Neural cell (in vitro differentiated cells): ENCODE data around the gene ECI2. TPM values are rescaled to one million over a fixed set of nuclear protein-coding genes. Genes with fewer than 3 reads are reported as not detected.

Experiments used
- H2AFZ ChIP-seq: fragments of 200-600, 300-800 bp; sonication (generic), shearing (Covaris generic); 2 replicates; pipeline ENCODE4 v1.6.0; 2014; ENCODE audit warnings: low read depth, mild to moderate bottlenecking, antibody characterized with exemption, low read length, moderate library complexity
- H3F3A ChIP-seq: fragments of 200-600 bp; shearing (Covaris generic); 2 replicates; pipeline ENCODE4 v1.6.1; 2016; ENCODE audit warnings: mild to moderate bottlenecking, moderate library complexity, mixed read lengths, antibody characterized with exemption, low read length; ENCODE audit not compliant: insufficient read depth, poor library complexity, severe bottlenecking
- H3K27ac ChIP-seq: fragments of 200-600, 300-800 bp; sonication (generic), shearing (Covaris generic); 2 replicates; pipeline ENCODE4 v1.5.1; 2014; ENCODE audit warnings: mild to moderate bottlenecking, low read length, moderate library complexity
- H3K27me3 ChIP-seq: fragments of 300-800, 200-600 bp; sonication (generic), shearing (Covaris generic); 2 replicates; pipeline ENCODE4 v1.6.0; 2014; ENCODE audit warnings: mild to moderate bottlenecking, low read depth, low read length, moderate library complexity; ENCODE audit not compliant: insufficient read depth
- H3K36me3 ChIP-seq: fragments of 300-800, 200-600 bp; sonication (generic), shearing (Covaris generic); 2 replicates; pipeline ENCODE4 v1.5.1; 2014; ENCODE audit warnings: mild to moderate bottlenecking, antibody characterized with exemption, low read length, moderate library complexity; ENCODE audit not compliant: insufficient read depth
- H3K4me2 ChIP-seq: fragments of 300-800, 200-600 bp; sonication (generic), shearing (Covaris generic); 2 replicates; pipeline ENCODE4 v1.6.0; 2014; ENCODE audit warnings: mild to moderate bottlenecking, low read length
- H3K4me3 ChIP-seq: fragments of 300-800, 200-600 bp; sonication (generic), shearing (Covaris generic); 2 replicates; pipeline ENCODE4 v1.5.1; 2014; ENCODE audit warnings: mild to moderate bottlenecking, low read length, moderate library complexity
- H3K79me2 ChIP-seq: fragments of 200-600 bp; shearing (Covaris generic); replicated peaks from 2 replicates; pipeline ENCODE4 v1.6.0; 2014; ENCODE audit warnings: mild to moderate bottlenecking, low read length, moderate library complexity; ENCODE audit not compliant: insufficient read depth
- H3K9ac ChIP-seq: fragments of 300-800, 200-600 bp; sonication (generic), shearing (Covaris generic); 2 replicates; pipeline ENCODE4 v1.6.1; 2016; ENCODE audit warnings: mild to moderate bottlenecking, low read length, mixed read lengths
- H3K9me2 ChIP-seq: fragments of 200-600 bp; shearing (Covaris generic); 2 replicates; pipeline ENCODE4 v1.6.1; 2016; ENCODE audit warnings: mild to moderate bottlenecking, low read length, mixed read lengths; ENCODE audit not compliant: insufficient read depth
- H3K9me3 ChIP-seq: fragments of 200-600, 300-800 bp; sonication (generic), shearing (Covaris generic); 2 replicates; pipeline ENCODE4 v1.6.1; 2016; ENCODE audit warnings: mild to moderate bottlenecking, mixed run types, low read length, moderate library complexity, mixed read lengths
- H4K20me1 ChIP-seq: fragments of 200-600 bp; shearing (Covaris generic); 2 replicates; pipeline ENCODE4 v1.6.1; 2016; ENCODE audit warnings: mild to moderate bottlenecking, mixed run types; ENCODE audit not compliant: insufficient read depth
- CTCF ChIP-seq: fragments of 450-650 bp; IDR thresholded peaks from 2 replicates; pipeline ENCODE4 v1.5.1; 2014; ENCODE audit warnings: antibody characterized with exemption, mild to moderate bottlenecking, moderate library complexity; ENCODE audit not compliant: poor library complexity, severe bottlenecking
- EP300 ChIP-seq: fragments of 450-650 bp; conservative IDR thresholded peaks from 2 replicates; pipeline ENCODE4 v1.6.1; 2014; ENCODE audit warnings: antibody characterized with exemption, mild to moderate bottlenecking, moderate library complexity; ENCODE audit not compliant: poor library complexity, severe bottlenecking
- EZH2 ChIP-seq: fragments of 200-600, 300-800 bp; shearing (Covaris generic), sonication (generic); IDR thresholded peaks from 2 replicates; pipeline ENCODE4 v1.6.1; 2014; ENCODE audit warnings: antibody characterized with exemption, low read length, borderline replicate concordance, mild to moderate bottlenecking; ENCODE audit not compliant: insufficient read depth, poor library complexity, severe bottlenecking
- MXI1 ChIP-seq: fragments of 450-650 bp; conservative IDR thresholded peaks from 2 replicates; pipeline ENCODE4 v1.6.1; 2014; ENCODE audit warnings: antibody characterized with exemption, mild to moderate bottlenecking; ENCODE audit not compliant: poor library complexity, severe bottlenecking
- POLR2AphosphoS5 ChIP-seq: IDR thresholded peaks from 2 replicates; pipeline ENCODE4 v1.6.1; 2012
- REST ChIP-seq: IDR thresholded peaks from 2 replicates; pipeline ENCODE4 v1.6.1; 2012; ENCODE audit warnings: borderline replicate concordance
- SMC3 ChIP-seq: fragments of 450-650 bp; conservative IDR thresholded peaks from 2 replicates; pipeline ENCODE4 v1.6.1; 2014; ENCODE audit warnings: antibody characterized with exemption, mild to moderate bottlenecking, moderate library complexity; ENCODE audit not compliant: poor library complexity
- TAF1 ChIP-seq: IDR thresholded peaks from 2 replicates; pipeline ENCODE4 v1.6.1; 2012; ENCODE audit warnings: low read depth
- polyA plus RNA-seq: library from polyadenylated mRNA; depleted of rRNA; stranded (reverse); fragments of >200 nt; gene quantifications from 2 replicates; pipeline ENCODE4 v1.2.3, GENCODE V29; 2014

Gene ECI2
- polyA plus RNA-seq, 1 donor from 2014 or later, result 27.5 TPM

GRCh38 chr6:4159491-4159890, 24.1 kb upstream of the ECI2 start:
- no peaks in the 10 kb centered on the region for H3K79me2 ChIP-seq
- H3K27me3 ChIP-seq, result no peaks in the 10 kb centered on the region
- no peaks in the 10 kb centered on the region for H3F3A ChIP-seq
- TF ChIP-seq MXI1 (no peak), POLR2AphosphoS5 (peak; percentile 26), EZH2 (no peak), EP300 (peak; percentile 19), REST (no peak), CTCF (no peak), TAF1 (no peak), SMC3 (no peak)
- H3K9ac ChIP-seq, result no peak overlapping the region
- no peaks in the 10 kb centered on the region for H3K36me3 ChIP-seq
- H4K20me1 ChIP-seq, result no peaks in the 10 kb centered on the region
- H3K4me3 ChIP-seq, result no peak overlapping the region
- no peak overlapping the region for H3K4me2 ChIP-seq
- peak overlapping the region; percentile 22 for H3K27ac ChIP-seq
- H3K9me2 ChIP-seq, result no peaks in the 10 kb centered on the region
- H2AFZ ChIP-seq, result no peak overlapping the region
- no peaks in the 10 kb centered on the region for H3K9me3 ChIP-seq

DNA sequence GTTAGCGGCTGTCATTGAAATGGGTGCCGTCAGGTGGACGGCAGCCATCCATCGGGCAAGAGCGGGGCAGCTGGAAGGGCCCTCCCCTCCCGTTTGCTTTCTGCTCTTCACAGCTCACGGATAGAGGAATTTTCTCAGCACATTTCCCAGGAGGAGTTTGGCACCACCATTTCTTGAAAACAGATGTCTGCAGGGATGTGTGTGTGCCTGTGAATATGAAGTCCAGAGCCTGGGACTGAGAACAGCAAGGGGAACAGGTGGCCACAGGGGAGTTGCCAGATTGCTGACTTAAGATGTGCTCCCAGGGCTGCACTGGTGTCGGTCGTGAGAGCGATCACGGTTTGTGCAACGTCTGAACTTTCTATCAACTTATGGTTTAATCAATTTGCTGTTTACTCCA, 22.1 kb upstream of the ECI2 start:
- no peak overlapping the region for H3K4me3 ChIP-seq
- TF ChIP-seq EP300 (no peak), EZH2 (no peak), POLR2AphosphoS5 (no peak), CTCF (no peak), TAF1 (no peak), REST (no peak)
- no peak overlapping the region for H2AFZ ChIP-seq
- H3K9ac ChIP-seq, result no peak overlapping the region
- H3K9me2 ChIP-seq, result no peaks in the 10 kb centered on the region
- H3K9me3 ChIP-seq, result no peaks in the 10 kb centered on the region
- no peaks in the 10 kb centered on the region for H3F3A ChIP-seq
- no peaks in the 10 kb centered on the region for H3K36me3 ChIP-seq
- no peaks in the 10 kb centered on the region for H3K27me3 ChIP-seq
- H3K79me2 ChIP-seq, result no peaks in the 10 kb centered on the region
- H3K27ac ChIP-seq, result no peak overlapping the region
- H4K20me1 ChIP-seq, result no peaks in the 10 kb centered on the region
- H3K4me2 ChIP-seq, result no peak overlapping the region
